A673 (cell line): Measurements from ENCODE around the gene CENATAC.

ENCODE experiments used
- EZH2 ChIP-seq: fragments of 200-600 bp; sonication (generic); IDR thresholded peaks from 2 replicates; pipeline ENCODE4 v1.6.1; 2017; ENCODE audit warnings: borderline replicate concordance, low read depth, mild to moderate bottlenecking, mixed read lengths, antibody characterized with exemption, low read length; ENCODE audit not compliant: poor library complexity, severe bottlenecking
- TF ChIP-seq, protein P1 (sequence below): fragments of 300-800, 200-600 bp; sonication (generic); conservative IDR thresholded peaks from 2 replicates; pipeline ENCODE4 v1.5.1; 2017; ENCODE audit warnings: low read depth, mild to moderate bottlenecking, antibody characterized with exemption, low read length, moderate library complexity, mixed read lengths

DNA sequence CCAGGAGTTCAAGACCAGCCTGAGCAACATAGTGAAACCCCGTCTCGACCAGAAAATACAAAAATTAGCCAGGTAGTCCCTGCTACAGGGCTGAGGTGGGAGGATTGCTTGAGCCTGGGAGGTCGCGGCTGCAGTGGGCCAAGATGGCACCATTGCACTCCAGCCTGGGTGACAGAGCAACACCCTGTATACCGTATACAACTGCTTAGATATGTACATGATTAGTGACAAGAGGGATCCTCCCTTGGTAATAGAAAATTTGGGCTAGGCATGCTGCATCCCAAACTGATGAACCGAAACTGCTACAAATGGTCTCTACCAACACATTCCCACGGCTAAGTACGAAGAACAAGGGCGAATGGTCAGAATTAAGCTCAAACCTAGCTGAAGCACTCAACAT, 45.0 kb downstream of the CENATAC start:
- TF ChIP-seq, protein P1, sequence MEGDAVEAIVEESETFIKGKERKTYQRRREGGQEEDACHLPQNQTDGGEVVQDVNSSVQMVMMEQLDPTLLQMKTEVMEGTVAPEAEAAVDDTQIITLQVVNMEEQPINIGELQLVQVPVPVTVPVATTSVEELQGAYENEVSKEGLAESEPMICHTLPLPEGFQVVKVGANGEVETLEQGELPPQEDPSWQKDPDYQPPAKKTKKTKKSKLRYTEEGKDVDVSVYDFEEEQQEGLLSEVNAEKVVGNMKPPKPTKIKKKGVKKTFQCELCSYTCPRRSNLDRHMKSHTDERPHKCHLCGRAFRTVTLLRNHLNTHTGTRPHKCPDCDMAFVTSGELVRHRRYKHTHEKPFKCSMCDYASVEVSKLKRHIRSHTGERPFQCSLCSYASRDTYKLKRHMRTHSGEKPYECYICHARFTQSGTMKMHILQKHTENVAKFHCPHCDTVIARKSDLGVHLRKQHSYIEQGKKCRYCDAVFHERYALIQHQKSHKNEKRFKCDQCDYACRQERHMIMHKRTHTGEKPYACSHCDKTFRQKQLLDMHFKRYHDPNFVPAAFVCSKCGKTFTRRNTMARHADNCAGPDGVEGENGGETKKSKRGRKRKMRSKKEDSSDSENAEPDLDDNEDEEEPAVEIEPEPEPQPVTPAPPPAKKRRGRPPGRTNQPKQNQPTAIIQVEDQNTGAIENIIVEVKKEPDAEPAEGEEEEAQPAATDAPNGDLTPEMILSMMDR = no peak
- TF ChIP-seq EZH2 = no peak
